ENCODE data around the gene SGK1.

- no peak for TF ChIP-seq POLR2AphosphoS5 (IDR thresholded peaks at IDR 0.05; ENCODE audit: borderline replicate concordance, low read depth, low read length)
- TF ChIP-seq EZH2 (IDR thresholded peaks at IDR 0.05), result no peak
- TF ChIP-seq FOXP2 (optimal IDR thresholded peaks at IDR 0.05; ENCODE audit: control extremely low read depth, extremely low read length, insufficient read depth), result no peak
Measured at GRCh38 chr6:134356405-134356804, 38.5 kb upstream of the SGK1 start.
